Measurements from ENCODE around the gene FBXL13. TPM values are rescaled to one million over a fixed set of nuclear protein-coding genes. Genes with fewer than 3 reads are reported as not detected.
"Not testable (repeated sequence)": the region's sequence is repeated elsewhere in the genome, so short reads cannot be mapped to it uniquely, and the experiment has no call there.

Gene FBXL13
- total RNA-seq, 2 experiments from 2014 or later: 1.6 to 2.0 TPM

DNA sequence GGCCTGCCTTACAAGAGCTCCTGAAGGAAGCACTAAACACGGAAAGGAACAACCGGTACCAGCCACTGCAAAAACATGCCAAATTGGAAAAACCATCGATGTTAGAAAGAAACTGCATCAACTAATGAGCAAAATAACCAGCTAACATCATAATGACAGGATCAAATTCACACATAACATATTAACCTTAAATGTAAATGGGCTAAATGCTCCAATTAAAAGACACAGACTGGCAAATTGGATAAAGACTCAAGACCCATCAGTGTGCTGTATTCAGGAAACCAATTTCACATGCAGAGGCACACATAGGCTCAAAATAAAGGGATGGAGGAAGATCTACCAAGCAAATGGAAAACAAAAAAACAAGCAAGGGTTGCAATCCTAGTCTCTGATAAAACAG lies 56.3 kb downstream of the FBXL13 start:
- CTCF ChIA-PET (ENCODE audit: unreplicated experiment); BruUV-seq (replicated peaks); H3K4me3 ChIP-seq (ENCODE audit: low read depth, low read length, poor library complexity, severe bottlenecking); H3K4me1 ChIP-seq (ENCODE audit: insufficient read depth, low read length, poor library complexity, severe bottlenecking); H2AFZ ChIP-seq (ENCODE audit: low read length); H3K36me3 ChIP-seq (ENCODE audit: insufficient read depth, low read length); H3K4me2 ChIP-seq (ENCODE audit: low read length); H4K20me1 ChIP-seq (ENCODE audit: insufficient read depth, low read length); H3K79me2 ChIP-seq (ENCODE audit: insufficient read depth, low read depth, low read length); DNase-seq (ENCODE audit: low spot score); intact Hi-C loops (cut with micrococcal nuclease; ENCODE audit: unreplicated experiment); H3K9me3 ChIP-seq (ENCODE audit: low read length); H3K27ac ChIP-seq (ENCODE audit: low read depth, low read length, poor library complexity, severe bottlenecking); POLR2A ChIA-PET; H3K9me2 ChIP-seq (ENCODE audit: insufficient read depth, low read length): not testable (repeated sequence)

DNA sequence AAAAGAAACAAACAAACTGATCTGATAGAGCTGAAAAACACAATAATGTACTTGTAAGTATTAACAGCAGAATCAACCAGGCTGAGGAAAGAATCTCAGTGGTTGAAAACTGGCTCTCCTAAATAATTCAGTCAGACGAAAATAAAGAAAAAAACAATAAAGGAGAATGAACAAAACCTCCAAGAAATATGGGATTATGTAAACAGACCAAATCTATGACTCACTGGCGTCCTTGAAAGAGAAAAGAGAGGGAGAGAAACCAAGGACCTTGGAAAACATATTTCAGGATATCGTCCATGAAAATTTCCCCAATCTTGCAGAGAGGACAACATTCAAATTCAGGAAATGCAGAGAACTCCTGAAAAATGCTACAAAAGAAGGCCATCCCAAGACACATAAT lies 62.9 kb downstream of the FBXL13 start:
- no peak for DNase-seq (ENCODE audit: low spot score)
- Histone ChIP-seq H3K27ac (ENCODE audit: low read depth, low read length, poor library complexity, severe bottlenecking) (no peak overlapping the region), H3K36me3 (ENCODE audit: insufficient read depth, low read length) (no peaks in the 10 kb centered on the region), H3K4me2 (ENCODE audit: low read length) (no peak overlapping the region), H3K4me3 (ENCODE audit: low read depth, low read length, poor library complexity, severe bottlenecking) (no peak overlapping the region), H2AFZ (ENCODE audit: low read length) (no peak overlapping the region), H3K9me3 (ENCODE audit: low read length) (no peaks in the 10 kb centered on the region), H3K9me2 (ENCODE audit: insufficient read depth, low read length) (no peaks in the 10 kb centered on the region), H4K20me1 (ENCODE audit: insufficient read depth, low read length) (no peaks in the 10 kb centered on the region), H3K4me1 (ENCODE audit: insufficient read depth, low read length, poor library complexity, severe bottlenecking) (peaks cover 11% of the 10 kb centered on the region), H3K79me2 (ENCODE audit: insufficient read depth, low read depth, low read length) (no peaks in the 10 kb centered on the region)
- POLR2A ChIA-PET: no interaction called here
- no TSS peak for BruUV-seq (replicated peaks)
- intact Hi-C loops (cut with micrococcal nuclease; ENCODE audit: unreplicated experiment): no loop called here
- CTCF ChIA-PET (ENCODE audit: unreplicated experiment): no interaction called here
- no peak for TF ChIP-seq EZH2phosphoT487 (IDR thresholded peaks at IDR 0.05; ENCODE audit: borderline replicate concordance, low read depth, low read length)
- TF ChIP-seq, protein P1, sequence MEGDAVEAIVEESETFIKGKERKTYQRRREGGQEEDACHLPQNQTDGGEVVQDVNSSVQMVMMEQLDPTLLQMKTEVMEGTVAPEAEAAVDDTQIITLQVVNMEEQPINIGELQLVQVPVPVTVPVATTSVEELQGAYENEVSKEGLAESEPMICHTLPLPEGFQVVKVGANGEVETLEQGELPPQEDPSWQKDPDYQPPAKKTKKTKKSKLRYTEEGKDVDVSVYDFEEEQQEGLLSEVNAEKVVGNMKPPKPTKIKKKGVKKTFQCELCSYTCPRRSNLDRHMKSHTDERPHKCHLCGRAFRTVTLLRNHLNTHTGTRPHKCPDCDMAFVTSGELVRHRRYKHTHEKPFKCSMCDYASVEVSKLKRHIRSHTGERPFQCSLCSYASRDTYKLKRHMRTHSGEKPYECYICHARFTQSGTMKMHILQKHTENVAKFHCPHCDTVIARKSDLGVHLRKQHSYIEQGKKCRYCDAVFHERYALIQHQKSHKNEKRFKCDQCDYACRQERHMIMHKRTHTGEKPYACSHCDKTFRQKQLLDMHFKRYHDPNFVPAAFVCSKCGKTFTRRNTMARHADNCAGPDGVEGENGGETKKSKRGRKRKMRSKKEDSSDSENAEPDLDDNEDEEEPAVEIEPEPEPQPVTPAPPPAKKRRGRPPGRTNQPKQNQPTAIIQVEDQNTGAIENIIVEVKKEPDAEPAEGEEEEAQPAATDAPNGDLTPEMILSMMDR (conservative IDR thresholded peaks at IDR 0.05; ENCODE audit: low read length): no peak

DNA sequence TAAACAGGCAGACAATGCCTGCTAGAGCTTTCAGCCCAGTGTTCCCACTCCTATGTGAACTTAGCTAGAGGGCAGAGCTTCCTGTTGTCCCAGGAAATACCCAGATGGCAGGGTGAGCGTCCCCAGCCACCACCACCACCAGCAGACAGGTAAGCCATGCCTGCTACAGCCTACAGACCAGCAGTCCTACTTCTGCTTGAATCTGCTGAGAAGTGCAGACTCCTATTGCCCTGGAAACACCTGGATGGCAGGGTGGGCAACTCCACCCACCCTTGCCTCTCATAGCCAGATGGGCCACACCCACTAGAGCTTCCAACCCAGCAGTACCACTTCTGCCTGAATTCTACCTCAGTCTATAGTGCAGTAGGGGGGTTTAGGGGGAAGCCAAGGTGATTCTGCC lies 64.4 kb downstream of the FBXL13 start:
- Histone ChIP-seq H3K4me2 (ENCODE audit: low read length) (peak overlapping the region; percentile 45), H3K9me3 (ENCODE audit: low read length) (no peaks in the 10 kb centered on the region), H2AFZ (ENCODE audit: low read length) (peak overlapping the region; percentile 48), H3K4me3 (ENCODE audit: low read depth, low read length, poor library complexity, severe bottlenecking) (no peak overlapping the region), H3K79me2 (ENCODE audit: insufficient read depth, low read depth, low read length) (no peaks in the 10 kb centered on the region), H3K4me1 (ENCODE audit: insufficient read depth, low read length, poor library complexity, severe bottlenecking) (peaks cover 11% of the 10 kb centered on the region), H4K20me1 (ENCODE audit: insufficient read depth, low read length) (no peaks in the 10 kb centered on the region), H3K36me3 (ENCODE audit: insufficient read depth, low read length) (no peaks in the 10 kb centered on the region), H3K9me2 (ENCODE audit: insufficient read depth, low read length) (no peaks in the 10 kb centered on the region), H3K27ac (ENCODE audit: low read depth, low read length, poor library complexity, severe bottlenecking) (no peak overlapping the region)
- TF ChIP-seq, protein P1 (conservative IDR thresholded peaks at IDR 0.05; ENCODE audit: low read length): no peak
- TF ChIP-seq EZH2phosphoT487 (IDR thresholded peaks at IDR 0.05; ENCODE audit: borderline replicate concordance, low read depth, low read length): no peak
- ChIA-PET POLR2A (interaction anchor here (0.7 kb wide), 1 partner anchor 18 kb away, joined by 3 read pairs; no protein-coding TSS in a partner anchor), CTCF (ENCODE audit: unreplicated experiment) (interaction anchor here (0.6 kb wide), 1 partner anchor 82 kb away, joined by 3 read pairs; no protein-coding TSS in a partner anchor)
- intact Hi-C loops (cut with micrococcal nuclease; ENCODE audit: unreplicated experiment): no loop called here
- BruUV-seq (replicated peaks): no TSS peak
- no peak for DNase-seq (ENCODE audit: low spot score)

All from OCI-LY7 (cell line).